ENCODE results near the gene BACH2.
"Not testable (repeated sequence)": the region's sequence is repeated elsewhere in the genome, so short reads cannot be mapped to it uniquely, and the experiment has no call there.

The BACH2 gene

DNA sequence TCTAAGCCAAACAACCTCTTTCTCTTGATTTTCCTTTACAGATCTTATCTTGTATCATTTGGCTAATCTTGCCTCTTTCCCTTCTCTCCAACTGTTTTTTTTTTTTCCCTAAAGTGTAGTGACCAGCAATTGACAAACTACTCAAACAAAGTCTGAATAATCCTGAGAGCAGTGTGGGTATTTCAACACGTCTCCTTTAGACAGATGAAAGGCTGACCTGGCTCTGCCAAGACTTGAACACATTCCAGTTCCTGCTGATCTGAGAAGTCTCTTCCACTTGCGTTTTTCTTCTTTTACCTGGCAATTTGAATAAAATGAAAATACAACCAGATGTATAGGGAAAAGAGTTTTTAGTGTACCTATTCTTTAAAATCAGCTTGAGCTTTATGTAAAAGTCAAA, 234.0 kb downstream of the BACH2 start:
- TF ChIP-seq, protein P1, sequence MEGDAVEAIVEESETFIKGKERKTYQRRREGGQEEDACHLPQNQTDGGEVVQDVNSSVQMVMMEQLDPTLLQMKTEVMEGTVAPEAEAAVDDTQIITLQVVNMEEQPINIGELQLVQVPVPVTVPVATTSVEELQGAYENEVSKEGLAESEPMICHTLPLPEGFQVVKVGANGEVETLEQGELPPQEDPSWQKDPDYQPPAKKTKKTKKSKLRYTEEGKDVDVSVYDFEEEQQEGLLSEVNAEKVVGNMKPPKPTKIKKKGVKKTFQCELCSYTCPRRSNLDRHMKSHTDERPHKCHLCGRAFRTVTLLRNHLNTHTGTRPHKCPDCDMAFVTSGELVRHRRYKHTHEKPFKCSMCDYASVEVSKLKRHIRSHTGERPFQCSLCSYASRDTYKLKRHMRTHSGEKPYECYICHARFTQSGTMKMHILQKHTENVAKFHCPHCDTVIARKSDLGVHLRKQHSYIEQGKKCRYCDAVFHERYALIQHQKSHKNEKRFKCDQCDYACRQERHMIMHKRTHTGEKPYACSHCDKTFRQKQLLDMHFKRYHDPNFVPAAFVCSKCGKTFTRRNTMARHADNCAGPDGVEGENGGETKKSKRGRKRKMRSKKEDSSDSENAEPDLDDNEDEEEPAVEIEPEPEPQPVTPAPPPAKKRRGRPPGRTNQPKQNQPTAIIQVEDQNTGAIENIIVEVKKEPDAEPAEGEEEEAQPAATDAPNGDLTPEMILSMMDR (conservative IDR thresholded peaks at IDR 0.05; ENCODE audit: control insufficient read depth, insufficient read depth, low read depth, low read length) = no peak
- peak; percentile 43 for DNase-seq (ENCODE audit: low read depth)
- H3K4me3 ChIP-seq (ENCODE audit: control insufficient read depth, low read depth, low read length) = no peak overlapping the region

DNA sequence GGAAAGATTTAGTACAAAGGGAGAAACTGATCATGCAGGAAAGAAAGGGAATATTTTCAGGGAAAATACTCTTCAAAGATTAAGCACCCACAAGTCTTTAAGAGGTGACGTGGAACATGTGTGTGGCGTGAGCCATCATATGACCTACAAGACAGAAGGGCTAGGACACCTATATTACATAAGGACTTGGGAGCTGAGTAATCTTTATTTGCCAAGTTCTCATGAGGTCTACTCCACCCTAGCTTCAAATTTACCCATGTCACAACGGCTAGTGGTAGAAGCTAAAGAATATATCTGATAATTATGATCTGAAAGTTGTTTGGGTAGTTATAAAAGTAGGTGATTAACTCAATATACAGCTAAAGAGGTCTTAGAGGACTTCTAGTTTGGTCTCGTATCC, 234.6 kb downstream of the BACH2 start:
- no peak overlapping the region for H3K4me3 ChIP-seq (ENCODE audit: control insufficient read depth, low read depth, low read length)
- TF ChIP-seq, protein P1 (conservative IDR thresholded peaks at IDR 0.05; ENCODE audit: control insufficient read depth, insufficient read depth, low read depth, low read length) = no peak
- DNase-seq (ENCODE audit: low read depth) = no peak

DNA sequence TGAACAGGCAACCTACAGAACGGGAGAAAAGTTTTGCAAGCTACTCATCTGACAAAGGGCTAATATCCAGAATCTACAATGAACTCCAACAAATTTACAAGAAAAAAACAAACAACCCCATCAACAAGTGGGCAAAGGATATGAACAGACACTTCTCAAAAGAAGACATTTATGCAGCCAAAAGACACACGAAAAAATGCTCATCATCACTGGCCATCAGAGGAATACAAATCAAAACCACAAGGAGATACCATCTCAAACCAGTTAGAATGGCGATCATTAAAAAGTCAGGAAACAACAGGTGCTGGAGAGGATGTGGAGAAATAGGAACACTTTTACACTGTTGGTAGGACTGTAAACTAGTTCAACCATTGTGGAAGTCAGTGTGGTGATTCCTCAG, 237.5 kb downstream of the BACH2 start:
- not testable (repeated sequence) for DNase-seq (ENCODE audit: low read depth); H3K4me3 ChIP-seq (ENCODE audit: control insufficient read depth, low read depth, low read length)

DNA sequence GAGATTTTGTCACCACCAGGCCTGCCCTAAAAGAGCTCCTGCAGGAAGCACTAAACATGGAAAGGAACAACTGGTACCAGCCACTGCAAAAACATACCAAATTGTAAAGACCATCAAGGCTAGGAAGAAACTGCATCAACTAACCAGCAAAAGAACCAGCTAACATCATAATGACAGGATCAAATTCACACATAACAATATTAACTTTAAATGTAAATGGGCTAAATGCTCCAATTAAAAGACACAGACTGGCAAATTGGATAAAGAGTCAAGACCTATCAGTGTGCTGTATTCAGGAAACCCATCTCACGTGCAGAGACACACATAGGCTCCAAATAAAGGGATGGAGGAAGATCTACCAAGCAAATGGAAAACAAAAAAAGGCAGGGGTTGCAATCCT, 240.7 kb downstream of the BACH2 start:
- DNase-seq (ENCODE audit: low read depth); H3K4me3 ChIP-seq (ENCODE audit: control insufficient read depth, low read depth, low read length): not testable (repeated sequence)

DNA sequence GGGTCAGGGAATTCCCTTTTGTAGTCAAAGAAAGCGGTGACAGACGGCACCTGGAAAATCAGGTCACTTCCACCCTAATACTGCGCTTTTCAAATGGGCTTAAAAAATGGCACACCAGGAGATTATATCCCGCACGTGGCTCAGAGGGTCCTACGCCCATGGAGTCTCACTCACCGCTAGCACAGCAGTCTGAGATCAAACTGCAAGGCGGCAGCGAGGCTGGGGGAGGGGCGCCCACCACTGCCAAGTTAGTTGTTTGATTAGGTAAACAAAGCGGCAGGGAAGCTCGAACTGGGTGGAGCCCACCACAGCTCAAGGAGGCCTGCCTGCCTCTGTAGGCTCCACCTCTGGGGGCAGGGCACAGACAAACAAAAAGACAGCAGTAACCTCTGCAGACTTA, 242.4 kb downstream of the BACH2 start:
- not testable (repeated sequence) for DNase-seq (ENCODE audit: low read depth); H3K4me3 ChIP-seq (ENCODE audit: control insufficient read depth, low read depth, low read length)

DNA sequence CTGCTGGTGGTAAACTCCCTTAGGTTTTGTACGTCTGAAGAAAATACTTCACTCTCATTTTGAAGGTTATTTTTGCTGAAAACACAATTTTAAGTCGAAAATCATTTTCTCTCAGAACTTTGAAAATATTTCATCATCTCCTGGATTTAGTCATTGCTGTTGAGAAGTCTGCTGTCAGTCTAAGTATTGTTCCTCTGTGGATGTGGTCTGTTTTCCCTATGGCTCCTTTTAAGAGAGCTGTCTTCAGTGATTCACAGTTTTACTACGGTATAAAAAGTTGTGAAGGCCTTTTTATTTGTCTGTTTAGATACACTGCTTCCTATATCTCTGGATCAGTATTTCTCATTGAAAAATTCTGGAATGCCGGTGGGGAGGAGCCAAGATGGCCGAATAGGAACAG, 243.0 kb downstream of the BACH2 start:
- TF ChIP-seq, protein P1 (conservative IDR thresholded peaks at IDR 0.05; ENCODE audit: control insufficient read depth, insufficient read depth, low read depth, low read length) = no peak
- no peak for DNase-seq (ENCODE audit: low read depth)
- no peak overlapping the region for H3K4me3 ChIP-seq (ENCODE audit: control insufficient read depth, low read depth, low read length)

DNA sequence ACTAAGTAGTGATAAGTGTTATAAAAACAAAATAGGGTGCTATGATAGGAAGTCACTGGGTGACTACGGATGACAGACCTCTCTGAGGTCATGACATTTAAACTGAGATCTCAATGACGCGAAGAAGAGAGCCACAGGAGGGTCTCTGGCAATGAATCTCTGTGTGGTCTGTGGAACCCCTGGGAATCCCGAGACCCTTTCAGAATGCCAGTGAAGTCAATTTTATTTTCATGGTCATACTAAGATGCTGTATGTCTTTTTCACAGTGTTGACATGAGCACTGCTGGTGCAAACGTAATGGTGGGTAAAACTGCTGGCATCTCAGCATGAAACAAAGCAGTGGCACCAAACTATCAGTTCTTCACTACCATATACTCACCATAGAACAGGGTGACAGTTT, 247.3 kb downstream of the BACH2 start:
- TF ChIP-seq, protein P1 (conservative IDR thresholded peaks at IDR 0.05; ENCODE audit: control insufficient read depth, insufficient read depth, low read depth, low read length) = no peak

DNA sequence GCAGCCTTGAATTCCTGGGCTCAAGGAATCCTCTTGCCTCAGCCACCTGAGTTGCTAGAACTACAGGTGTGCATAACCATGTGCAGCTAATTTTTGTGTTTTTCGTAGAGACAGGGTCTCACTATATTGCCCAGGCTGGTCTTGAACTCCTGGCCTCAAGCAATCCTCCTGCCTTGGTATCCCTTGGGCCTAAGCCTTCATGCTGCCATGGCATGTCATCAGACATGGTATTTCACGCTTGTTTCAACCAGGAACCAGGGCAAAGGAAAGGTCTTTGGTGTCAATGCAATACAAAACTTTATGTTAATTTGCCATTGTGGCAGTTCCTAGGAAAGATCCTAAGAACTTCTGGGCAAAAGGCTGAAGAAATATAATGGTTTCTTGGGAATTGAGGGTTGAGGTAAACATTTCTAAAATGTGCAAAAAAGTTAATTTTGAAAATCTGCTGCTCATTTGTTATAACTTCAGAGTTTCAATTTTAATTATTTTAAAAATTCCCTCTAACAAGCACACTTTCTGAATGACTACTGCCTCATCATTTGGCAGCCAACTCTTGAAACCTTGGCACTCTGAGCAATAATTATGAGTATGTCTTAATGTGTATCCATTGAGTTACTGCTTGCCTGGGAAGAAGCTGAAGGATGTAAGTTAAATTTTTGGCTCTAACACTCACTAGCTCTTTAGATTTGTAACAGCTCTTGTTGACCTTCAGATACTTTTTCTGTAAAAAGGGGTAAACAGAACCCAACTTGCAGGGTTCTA, 248.3 kb downstream of the BACH2 start:
- no peak for DNase-seq (ENCODE audit: low read depth)
- H3K4me3 ChIP-seq (ENCODE audit: control insufficient read depth, low read depth, low read length) = no peak overlapping the region
- TF ChIP-seq, protein P1 (conservative IDR thresholded peaks at IDR 0.05; ENCODE audit: control insufficient read depth, insufficient read depth, low read depth, low read length) = no peak

More for the DNA sequence above, 247.3 kb downstream of the BACH2 start:
- no peak overlapping the region for H3K4me3 ChIP-seq (ENCODE audit: control insufficient read depth, low read depth, low read length)
- DNase-seq (ENCODE audit: low read depth) = no peak
